OCI-LY7 (cell line): ENCODE results near the gene CORO6.

Experiments used
- EZH2phosphoT487 ChIP-seq: fragments of 200-600 bp; sonication (generic); IDR thresholded peaks from 2 replicates; pipeline ENCODE4 v1.6.1; 2018; ENCODE audit warnings: low read depth, borderline replicate concordance, mild to moderate bottlenecking, mixed run types, antibody characterized with exemption, low read length, moderate library complexity, mixed read lengths
- TF ChIP-seq, protein P1 (sequence below): fragments of 200-600 bp; sonication (generic); conservative IDR thresholded peaks from 2 replicates; pipeline ENCODE4 v1.5.1; 2014; ENCODE audit warnings: mild to moderate bottlenecking, antibody characterized with exemption, low read length, moderate library complexity, mixed read lengths

DNA sequence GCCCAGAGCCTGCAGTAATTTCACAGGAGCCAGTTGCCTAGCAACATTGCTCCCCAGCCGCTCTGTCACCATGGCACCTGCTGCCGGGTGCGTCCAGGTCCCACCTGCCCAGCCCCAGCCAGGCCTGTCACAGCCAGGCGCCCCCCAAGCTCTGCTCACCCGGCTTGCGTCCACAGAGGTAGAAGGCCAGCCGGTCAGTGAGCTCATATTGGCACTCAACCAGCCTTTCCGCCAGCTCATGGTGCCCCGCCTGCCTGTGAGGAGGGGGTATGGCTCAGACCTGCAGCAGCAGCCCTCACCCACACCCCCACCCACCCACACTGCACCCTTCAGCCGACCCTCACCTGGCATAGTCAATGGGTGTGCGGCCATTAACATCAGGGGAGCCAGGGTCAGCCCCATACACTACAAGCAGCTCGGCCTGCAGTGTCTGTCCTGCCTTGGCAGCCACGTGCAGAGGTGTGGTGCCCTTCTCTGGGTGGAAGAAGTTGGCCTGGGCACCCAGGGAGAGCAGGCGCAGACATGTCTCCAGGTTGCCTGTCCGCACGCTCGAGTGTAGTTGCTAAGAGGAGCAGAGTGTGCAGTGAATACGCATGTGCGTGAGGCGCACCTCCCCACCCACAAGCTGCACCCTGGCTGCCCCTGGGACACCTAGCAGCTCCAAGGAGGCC is 41.0 kb downstream of the CORO6 start:
- TF ChIP-seq, protein P1, sequence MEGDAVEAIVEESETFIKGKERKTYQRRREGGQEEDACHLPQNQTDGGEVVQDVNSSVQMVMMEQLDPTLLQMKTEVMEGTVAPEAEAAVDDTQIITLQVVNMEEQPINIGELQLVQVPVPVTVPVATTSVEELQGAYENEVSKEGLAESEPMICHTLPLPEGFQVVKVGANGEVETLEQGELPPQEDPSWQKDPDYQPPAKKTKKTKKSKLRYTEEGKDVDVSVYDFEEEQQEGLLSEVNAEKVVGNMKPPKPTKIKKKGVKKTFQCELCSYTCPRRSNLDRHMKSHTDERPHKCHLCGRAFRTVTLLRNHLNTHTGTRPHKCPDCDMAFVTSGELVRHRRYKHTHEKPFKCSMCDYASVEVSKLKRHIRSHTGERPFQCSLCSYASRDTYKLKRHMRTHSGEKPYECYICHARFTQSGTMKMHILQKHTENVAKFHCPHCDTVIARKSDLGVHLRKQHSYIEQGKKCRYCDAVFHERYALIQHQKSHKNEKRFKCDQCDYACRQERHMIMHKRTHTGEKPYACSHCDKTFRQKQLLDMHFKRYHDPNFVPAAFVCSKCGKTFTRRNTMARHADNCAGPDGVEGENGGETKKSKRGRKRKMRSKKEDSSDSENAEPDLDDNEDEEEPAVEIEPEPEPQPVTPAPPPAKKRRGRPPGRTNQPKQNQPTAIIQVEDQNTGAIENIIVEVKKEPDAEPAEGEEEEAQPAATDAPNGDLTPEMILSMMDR, result no peak
- no peak for TF ChIP-seq EZH2phosphoT487
